OCI-LY7 (cell line): ENCODE results near the gene ECEL1.

Experiments
- CTCF ChIP-seq: fragments of 200-600 bp; sonication (generic); conservative IDR thresholded peaks from 2 replicates; pipeline ENCODE4 v1.5.1; 2014; ENCODE audit warnings: mild to moderate bottlenecking, antibody characterized with exemption, low read length, moderate library complexity, mixed read lengths
- EZH2phosphoT487 ChIP-seq: fragments of 200-600 bp; sonication (generic); IDR thresholded peaks from 2 replicates; pipeline ENCODE4 v1.6.1; 2018; ENCODE audit warnings: low read depth, borderline replicate concordance, mild to moderate bottlenecking, mixed run types, antibody characterized with exemption, low read length, moderate library complexity, mixed read lengths

GRCh38 chr2:232458661-232459418 lies 28.8 kb downstream of the ECEL1 start:
- TF ChIP-seq CTCF (no peak), EZH2phosphoT487 (no peak)
